Caco-2 (cell line): ENCODE results near the gene C11orf24. TPM values are rescaled to one million over a fixed set of nuclear protein-coding genes. Genes with fewer than 3 reads are reported as not detected.
A peak's percentile ranks its signal among the peaks of the same experiment; 100 is the strongest.

Experiments used
- BruUV-seq: library from RNA; stranded (reverse); fragments of 400-500 nt; replicated peaks from 2 replicates; lab custom pipeline; 2021; lab: Mats Ljungman, UMichigan
- CTCF ChIA-PET: fragments of 300-600 bp; sonication (Branson Sonifier 250); formaldehyde crosslinking; loops from one replicate; lab custom pipeline; 2022; ENCODE audit warnings: antibody characterized with exemption; lab: Charles Lee
- POLR2A ChIA-PET: fragments of 300-600 bp; sonication (Branson Sonifier 250); formaldehyde crosslinking; loops from one replicate; lab custom pipeline; 2022; ENCODE audit warnings: antibody characterized with exemption; lab: Charles Lee
- DNase-seq, 2 experiments: peaks; one replicate each; pipeline versions ENCODE4 v3.0.0 to v3.0.0-alpha.2; 2020 to 2022
- H3K27me3 ChIP-seq: replicated peaks from 2 replicates; pipeline ENCODE4 v1.6.0; 2011; ENCODE audit warnings: low read length; ENCODE audit not compliant: control insufficient read depth, insufficient read depth
- H3K36me3 ChIP-seq: 2 replicates; pipeline ENCODE4 v1.5.1; 2011; ENCODE audit warnings: low read length; ENCODE audit not compliant: control insufficient read depth, insufficient read depth
- H3K4me1 ChIP-seq: fragments of 250-450 bp; sonication (Bioruptor Pico); 2 replicates; pipeline ENCODE4 v1.5.1; 2020; ENCODE audit warnings: mild to moderate bottlenecking
- H3K4me3 ChIP-seq: 2 replicates; pipeline ENCODE4 v1.5.1; 2011; ENCODE audit warnings: low read depth, mild to moderate bottlenecking, control low read depth, low read length
- H3K9me3 ChIP-seq: fragments of 250-450 bp; sonication (Bioruptor Pico); 2 replicates; pipeline ENCODE4 v1.5.1; 2020; ENCODE audit warnings: mild to moderate bottlenecking, moderate library complexity
- H3K27ac Mint-ChIP-seq: one replicate; pipeline ENCODE4 v1.8.0; 2022; ENCODE audit warnings: mixed read lengths; ENCODE audit not compliant: unreplicated experiment
- H3K27me3 Mint-ChIP-seq: one replicate; pipeline ENCODE4 v1.8.0; 2022; ENCODE audit warnings: mixed read lengths; ENCODE audit not compliant: insufficient read depth, unreplicated experiment
- H3K36me3 Mint-ChIP-seq: one replicate; pipeline ENCODE4 v1.8.0; 2022; ENCODE audit warnings: mild to moderate bottlenecking, mixed read lengths; ENCODE audit not compliant: insufficient read depth, unreplicated experiment
- H3K4me1 Mint-ChIP-seq: one replicate; pipeline ENCODE4 v1.8.0; 2022; ENCODE audit warnings: low read depth, mixed read lengths; ENCODE audit not compliant: unreplicated experiment
- H3K4me3 Mint-ChIP-seq: one replicate; pipeline ENCODE4 v1.8.0; 2022; ENCODE audit warnings: mild to moderate bottlenecking, moderate library complexity, mixed read lengths; ENCODE audit not compliant: unreplicated experiment
- H3K9me3 Mint-ChIP-seq: one replicate; pipeline ENCODE4 v1.8.0; 2022; ENCODE audit warnings: mixed read lengths; ENCODE audit not compliant: unreplicated experiment
- CTCF ChIP-seq, 2 experiments: fragments of 200-600 bp in 1 of 2; IDR thresholded peaks; 1 replicate in 1 of 2; 2 replicates in 1 of 2; pipeline versions ENCODE4 v1.5.1 to v1.8.0; 2011 to 2022; ENCODE audit warnings: antibody characterized with exemption in 1 of 2, control low read depth in 1 of 2, inconsistent platforms in 1 of 2, low read depth in 1 of 2, low read length in 1 of 2, mild to moderate bottlenecking in 1 of 2, moderate library complexity in 1 of 2; ENCODE audit not compliant: insufficient read depth in 1 of 2, severe bottlenecking in 1 of 2, unreplicated experiment in 1 of 2
- intact Hi-C: fragments of 100-400 bp; cut with micrococcal nuclease; formaldehyde crosslinking; loops from one replicate; pipeline ENCODE4 v1.10.0; 2022; ENCODE audit not compliant: unreplicated experiment
- total RNA-seq: library from RNA; stranded (reverse); gene quantifications from 2 replicates; pipeline ENCODE4 v1.2.3, GENCODE V29; 2022

Gene C11orf24
- total RNA-seq, 1 experiment from 2014 or later, result 79.8 TPM

GRCh38 chr11:68275721-68276507 lies 4.1 kb upstream of the C11orf24 start:
- no TSS peak for BruUV-seq

GRCh38 chr11:68274306-68274705 lies 2.5 kb upstream of the C11orf24 start:
- H3K4me1 ChIP-seq, result peaks cover 31% of the 10 kb centered on the region
- intact Hi-C loops, result loop anchor here (5.0 to 10.0 kb wide), 2 partner anchors 108 to 160 kb away; no protein-coding TSS in a partner anchor
- BruUV-seq, result no TSS peak
- H3K9me3 Mint-ChIP-seq, result no peaks in the 10 kb centered on the region
- no peak overlapping the region for H3K27ac Mint-ChIP-seq
- no peaks in the 10 kb centered on the region for H3K9me3 ChIP-seq
- no peaks in the 10 kb centered on the region for H3K27me3 Mint-ChIP-seq
- peaks cover 28% of the 10 kb centered on the region for H3K4me1 Mint-ChIP-seq
- no peaks in the 10 kb centered on the region for H3K27me3 ChIP-seq
- peak overlapping the region; percentile 41 for H3K4me3 Mint-ChIP-seq
- peak in 1 of 2 experiments; percentile 9 for DNase-seq
- ChIA-PET POLR2A (no interaction called here), CTCF (interaction anchor here (1.7 kb wide), 1 partner anchor 24 kb away, joined by 10 read pairs; no protein-coding TSS in a partner anchor)
- no peak for TF ChIP-seq CTCF (IDR thresholded peaks at IDR 0.05; ENCODE audit: insufficient read depth in 1 of 2, low read depth in 1 of 2, low read length in 1 of 2, severe bottlenecking in 1 of 2, unreplicated experiment in 1 of 2)
- peaks cover 24% of the 10 kb centered on the region for H3K36me3 Mint-ChIP-seq
- H3K36me3 ChIP-seq, result 0 out of 2 replicates have a peak, but pooled peaks cover 3% of the 10 kb centered on the region
- no peak overlapping the region for H3K4me3 ChIP-seq

More at GRCh38 chr11:68275721-68276507, 4.1 kb upstream of the C11orf24 start:
- CTCF ChIA-PET, result no interaction called here
- TF ChIP-seq CTCF (IDR thresholded peaks at IDR 0.05; ENCODE audit: insufficient read depth in 1 of 2, low read depth in 1 of 2, low read length in 1 of 2, severe bottlenecking in 1 of 2, unreplicated experiment in 1 of 2), result no peak
- H3K4me1 ChIP-seq, result peaks cover 16% of the 10 kb centered on the region
- peak overlapping the region; percentile 40 for H3K27ac Mint-ChIP-seq
- H3K27me3 Mint-ChIP-seq, result no peaks in the 10 kb centered on the region
- intact Hi-C loops, result loop anchor here (10.0 kb wide), 1 partner anchor 161 kb away; no protein-coding TSS in a partner anchor
- DNase-seq, result peak; percentile 50 to 61
- H3K9me3 ChIP-seq, result no peaks in the 10 kb centered on the region
- no peak overlapping the region for H3K4me3 Mint-ChIP-seq
- peaks cover 15% of the 10 kb centered on the region for H3K4me1 Mint-ChIP-seq
- H3K36me3 ChIP-seq, result no peaks in the 10 kb centered on the region
- H3K36me3 Mint-ChIP-seq, result peaks cover 16% of the 10 kb centered on the region
- POLR2A ChIA-PET, result no interaction called here
- H3K4me3 ChIP-seq, result no peak overlapping the region
- H3K9me3 Mint-ChIP-seq, result no peaks in the 10 kb centered on the region
- H3K27me3 ChIP-seq, result no peaks in the 10 kb centered on the region

- Histone ChIP-seq H3K27me3 (no peaks in the 10 kb centered on the region), H3K4me1 (peaks cover 33% of the 10 kb centered on the region), H3K9me3 (no peaks in the 10 kb centered on the region), H3K4me3 (peak overlapping the region; percentile 8; the same call in 1 of the 2 replicates), H3K36me3 (0 out of 2 replicates have a peak, but pooled peaks cover 3% of the 10 kb centered on the region)
- Mint-ChIP-seq H3K27ac (peak overlapping the region; percentile 98), H3K4me3 (peak overlapping the region; percentile 100), H3K36me3 (peaks cover 29% of the 10 kb centered on the region), H3K4me1 (peaks cover 28% of the 10 kb centered on the region), H3K9me3 (no peaks in the 10 kb centered on the region), H3K27me3 (no peaks in the 10 kb centered on the region)
- ChIA-PET CTCF (interaction anchor here (1.4 to 3.2 kb wide), 5 partner anchors 16 to 263 kb away, joined by 4 to 25 read pairs (median 6); partner anchors contain the start of gene ALDH3B1), POLR2A (interaction anchor here (1.1 to 1.8 kb wide), 2 partner anchors 24 to 155 kb away, joined by 3 to 43 read pairs; no protein-coding TSS in a partner anchor)
- peak in 1 of 2 experiments; percentile 17 for DNase-seq
- TF ChIP-seq CTCF (IDR thresholded peaks at IDR 0.05; ENCODE audit: insufficient read depth in 1 of 2, low read depth in 1 of 2, low read length in 1 of 2, severe bottlenecking in 1 of 2, unreplicated experiment in 1 of 2), result no peak
- BruUV-seq, result no TSS peak
- intact Hi-C loops, result loop anchor here (5.0 to 10.0 kb wide), 2 partner anchors 109 to 158 kb away; no protein-coding TSS in a partner anchor
Observed at GRCh38 chr11:68273026-68273738, 1.4 kb upstream of the C11orf24 start.
